ENCODE data around the gene PLA2G2C. TPM values are rescaled to one million over a fixed set of nuclear protein-coding genes. Genes with fewer than 3 reads are reported as not detected.

Gene PLA2G2C
- total and polyA plus RNA-seq, 2 experiments from 2014 or later: not detected

DNA sequence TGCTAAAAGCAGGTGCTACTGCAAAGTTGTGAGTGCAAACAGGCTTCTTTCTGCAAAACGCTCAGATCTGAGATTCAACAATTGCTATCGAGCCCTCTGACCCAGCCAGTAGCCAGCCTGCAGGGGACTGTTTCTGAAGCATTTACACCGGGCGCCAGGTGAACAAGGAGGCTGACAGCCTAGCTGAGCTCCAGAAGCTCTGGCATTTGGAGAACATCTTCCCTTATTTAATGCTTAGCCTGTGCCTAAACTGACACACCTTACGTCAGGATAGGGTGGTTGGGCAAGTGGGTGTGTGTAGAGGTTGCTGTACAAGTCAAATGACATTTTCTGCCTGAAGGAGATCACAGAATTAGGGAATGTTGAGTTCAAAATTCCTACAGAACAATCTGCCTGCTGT lies 15.8 kb upstream of the PLA2G2C start:
- Histone ChIP-seq H3K27ac (no peak overlapping the region), H3K27me3 (peaks cover 22% of the 10 kb centered on the region), H3K4me1 (ENCODE audit: low read depth) (peaks cover 8% of the 10 kb centered on the region), H3K4me3 (no peak overlapping the region), H3K36me3 (no peaks in the 10 kb centered on the region), H3K9me3 (ENCODE audit: low read depth) (no peaks in the 10 kb centered on the region)
- TF ChIP-seq, protein P1, sequence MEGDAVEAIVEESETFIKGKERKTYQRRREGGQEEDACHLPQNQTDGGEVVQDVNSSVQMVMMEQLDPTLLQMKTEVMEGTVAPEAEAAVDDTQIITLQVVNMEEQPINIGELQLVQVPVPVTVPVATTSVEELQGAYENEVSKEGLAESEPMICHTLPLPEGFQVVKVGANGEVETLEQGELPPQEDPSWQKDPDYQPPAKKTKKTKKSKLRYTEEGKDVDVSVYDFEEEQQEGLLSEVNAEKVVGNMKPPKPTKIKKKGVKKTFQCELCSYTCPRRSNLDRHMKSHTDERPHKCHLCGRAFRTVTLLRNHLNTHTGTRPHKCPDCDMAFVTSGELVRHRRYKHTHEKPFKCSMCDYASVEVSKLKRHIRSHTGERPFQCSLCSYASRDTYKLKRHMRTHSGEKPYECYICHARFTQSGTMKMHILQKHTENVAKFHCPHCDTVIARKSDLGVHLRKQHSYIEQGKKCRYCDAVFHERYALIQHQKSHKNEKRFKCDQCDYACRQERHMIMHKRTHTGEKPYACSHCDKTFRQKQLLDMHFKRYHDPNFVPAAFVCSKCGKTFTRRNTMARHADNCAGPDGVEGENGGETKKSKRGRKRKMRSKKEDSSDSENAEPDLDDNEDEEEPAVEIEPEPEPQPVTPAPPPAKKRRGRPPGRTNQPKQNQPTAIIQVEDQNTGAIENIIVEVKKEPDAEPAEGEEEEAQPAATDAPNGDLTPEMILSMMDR (IDR thresholded peaks at IDR 0.05; ENCODE audit: low read depth, low read length): no peak
- DNase-seq (ENCODE audit: low read depth in 1 of 2, low spot score in 1 of 2): no peak

DNA sequence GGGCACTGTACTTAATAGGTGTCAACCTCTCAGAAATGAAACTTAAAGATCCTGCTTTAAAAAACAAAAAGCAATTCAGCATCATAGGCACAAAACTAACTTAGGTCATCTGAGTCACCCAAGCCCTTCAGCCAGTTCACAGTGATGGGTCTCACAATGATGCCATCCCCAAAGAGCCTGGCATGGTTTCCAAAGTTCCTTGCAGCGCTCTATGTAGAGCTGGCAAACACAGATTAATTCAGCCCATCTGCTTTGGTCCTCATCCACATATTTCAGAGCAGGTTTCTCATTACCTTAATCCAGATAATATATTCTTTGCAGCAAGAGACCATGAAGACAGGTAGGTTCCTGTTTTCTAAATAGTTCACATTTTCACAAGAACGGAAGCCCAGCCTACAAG lies 14.6 kb upstream of the PLA2G2C start:
- TF ChIP-seq, protein P1 (IDR thresholded peaks at IDR 0.05; ENCODE audit: low read depth, low read length): no peak
- H3K27me3 ChIP-seq: peaks cover 22% of the 10 kb centered on the region
- no peak for DNase-seq (ENCODE audit: low read depth in 1 of 2, low spot score in 1 of 2)
- no peak overlapping the region for H3K4me3 ChIP-seq
- peaks cover 8% of the 10 kb centered on the region for H3K4me1 ChIP-seq (ENCODE audit: low read depth)
- H3K36me3 ChIP-seq: no peaks in the 10 kb centered on the region
- H3K9me3 ChIP-seq (ENCODE audit: low read depth): no peaks in the 10 kb centered on the region
- no peak overlapping the region for H3K27ac ChIP-seq

DNA sequence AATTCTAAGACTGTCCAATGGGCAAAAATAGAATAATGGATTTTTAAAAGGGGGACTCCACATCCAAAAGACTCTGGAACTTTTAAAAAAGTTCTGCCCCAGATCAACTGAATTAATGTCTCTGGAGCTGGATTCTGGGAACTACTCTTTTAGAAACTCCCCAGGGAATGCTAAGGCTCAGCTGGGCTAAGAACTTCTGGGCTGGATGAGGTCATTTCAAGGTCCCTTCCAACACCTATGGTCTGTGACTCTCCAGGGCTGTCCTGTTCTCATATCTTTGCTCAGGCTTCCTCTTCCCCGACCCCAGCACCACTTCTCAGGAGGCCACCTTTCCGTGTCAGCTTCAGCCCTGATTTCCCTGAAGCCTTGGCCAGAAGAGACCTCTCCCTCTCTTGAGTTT lies 13.5 kb upstream of the PLA2G2C start:
- H3K36me3 ChIP-seq: no peaks in the 10 kb centered on the region
- no peak overlapping the region for H3K4me3 ChIP-seq
- H3K27ac ChIP-seq: no peak overlapping the region

DNA sequence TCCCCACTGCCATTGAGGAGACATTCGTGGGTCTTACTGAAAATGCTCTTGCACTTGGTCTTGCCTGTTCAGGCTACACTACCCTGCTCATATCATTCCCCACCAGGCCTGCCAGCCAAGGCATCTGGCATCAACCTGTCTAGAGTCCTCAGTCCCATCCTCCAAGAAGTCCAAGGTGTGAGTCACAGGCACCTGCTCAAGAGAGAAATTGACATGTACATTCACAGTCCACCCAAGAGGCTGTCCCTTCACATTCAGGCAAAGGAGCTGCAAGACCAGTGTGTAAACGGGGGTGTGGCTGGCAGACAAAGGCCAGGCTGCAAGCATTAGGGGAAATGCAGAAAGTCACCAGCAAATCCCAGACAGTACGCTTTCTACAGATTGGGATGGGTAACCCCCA lies 13.1 kb upstream of the PLA2G2C start:
- Histone ChIP-seq H3K36me3 (no peaks in the 10 kb centered on the region), H3K4me1 (ENCODE audit: low read depth) (peaks cover 15% of the 10 kb centered on the region), H3K27ac (no peak overlapping the region), H3K4me3 (no peak overlapping the region), H3K27me3 (peaks cover 20% of the 10 kb centered on the region), H3K9me3 (ENCODE audit: low read depth) (no peaks in the 10 kb centered on the region)
- TF ChIP-seq, protein P1 (IDR thresholded peaks at IDR 0.05; ENCODE audit: low read depth, low read length): no peak
- DNase-seq (ENCODE audit: low read depth in 1 of 2, low spot score in 1 of 2): no peak

More for the DNA sequence above, 13.5 kb upstream of the PLA2G2C start:
- TF ChIP-seq, protein P1 (IDR thresholded peaks at IDR 0.05; ENCODE audit: low read depth, low read length): no peak
- Histone ChIP-seq H3K27me3 (peaks cover 22% of the 10 kb centered on the region), H3K9me3 (ENCODE audit: low read depth) (no peaks in the 10 kb centered on the region), H3K4me1 (ENCODE audit: low read depth) (peaks cover 10% of the 10 kb centered on the region)
- no peak for DNase-seq (ENCODE audit: low read depth in 1 of 2, low spot score in 1 of 2)

DNA sequence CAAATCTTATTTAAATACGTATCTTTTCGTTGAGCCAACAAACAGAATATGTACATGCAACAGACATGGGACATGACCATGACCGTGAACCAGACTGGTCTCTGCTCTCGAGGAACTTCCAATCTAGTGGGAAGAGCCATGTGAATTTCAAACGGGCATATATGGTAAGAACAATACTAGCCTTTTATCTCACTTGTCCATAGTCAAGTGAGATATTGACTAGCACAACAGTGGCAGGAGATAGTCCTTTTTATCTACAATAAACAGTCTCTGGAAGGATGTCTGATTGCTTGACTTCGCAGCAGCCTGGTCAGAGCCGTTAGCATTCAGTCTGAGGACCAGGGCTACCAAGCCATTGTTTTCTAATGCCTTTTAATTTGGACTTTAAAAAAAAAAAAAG lies 12.6 kb upstream of the PLA2G2C start:
- no peak overlapping the region for H3K4me3 ChIP-seq
- DNase-seq (ENCODE audit: low read depth in 1 of 2, low spot score in 1 of 2): no peak
- no peaks in the 10 kb centered on the region for H3K36me3 ChIP-seq
- TF ChIP-seq, protein P1 (IDR thresholded peaks at IDR 0.05; ENCODE audit: low read depth, low read length): no peak
- H3K4me1 ChIP-seq (ENCODE audit: low read depth): peaks cover 15% of the 10 kb centered on the region
- no peak overlapping the region for H3K27ac ChIP-seq
- peaks cover 16% of the 10 kb centered on the region for H3K27me3 ChIP-seq
- H3K9me3 ChIP-seq (ENCODE audit: low read depth): no peaks in the 10 kb centered on the region

DNA sequence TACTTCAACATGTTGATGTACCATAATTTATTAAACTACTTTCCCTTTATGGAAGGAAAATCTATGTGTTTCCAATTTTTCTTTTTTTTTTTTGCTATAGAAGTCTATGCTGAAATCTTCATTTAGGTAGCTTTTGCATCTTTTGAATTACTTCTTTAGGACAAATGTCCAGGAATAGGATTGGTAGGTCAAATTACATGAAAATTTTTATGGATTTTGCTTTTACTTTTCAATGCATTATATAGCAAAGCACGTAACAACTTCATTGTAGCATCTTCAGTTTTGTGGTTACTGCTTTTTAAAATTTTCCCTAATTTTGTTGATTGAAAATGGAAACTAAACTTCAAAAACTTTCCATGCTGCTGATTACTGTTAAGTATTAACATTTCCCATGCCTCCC lies 12.0 kb upstream of the PLA2G2C start:
- no peaks in the 10 kb centered on the region for H3K36me3 ChIP-seq
- no peak overlapping the region for H3K4me3 ChIP-seq
- H3K4me1 ChIP-seq (ENCODE audit: low read depth): peaks cover 15% of the 10 kb centered on the region
- TF ChIP-seq, protein P1 (IDR thresholded peaks at IDR 0.05; ENCODE audit: low read depth, low read length): no peak
- peaks cover 9% of the 10 kb centered on the region for H3K27me3 ChIP-seq
- DNase-seq (ENCODE audit: low read depth in 1 of 2, low spot score in 1 of 2): no peak
- H3K9me3 ChIP-seq (ENCODE audit: low read depth): no peaks in the 10 kb centered on the region
- no peak overlapping the region for H3K27ac ChIP-seq
